HL-60 (cell line): Measurements from ENCODE around the gene MAN2A1.
"Not testable (repeated sequence)": the region's sequence is repeated elsewhere in the genome, so short reads cannot be mapped to it uniquely, and the experiment has no call there.

Experiments
- GABPA ChIP-seq: IDR thresholded peaks from 2 replicates; pipeline ENCODE4 v1.6.1; 2012; ENCODE audit warnings: low read depth
- POLR2AphosphoS5 ChIP-seq: IDR thresholded peaks from 2 replicates; pipeline ENCODE4 v1.6.1; 2012; ENCODE audit warnings: low read depth
- SPI1 ChIP-seq: IDR thresholded peaks from 2 replicates; pipeline ENCODE4 v1.6.1; 2012; ENCODE audit warnings: low read depth, mild to moderate bottlenecking, borderline replicate concordance
- TF ChIP-seq, protein P1 (sequence below): IDR thresholded peaks from one replicate; pipeline ENCODE4 v1.5.1; 2011; ENCODE audit warnings: low read length, control low read depth, inconsistent platforms; ENCODE audit not compliant: insufficient read depth
- TF ChIP-seq, protein P2 (sequence below): IDR thresholded peaks from 2 replicates; pipeline ENCODE4 v1.6.1; 2012; ENCODE audit warnings: low read depth; ENCODE audit not compliant: insufficient replicate concordance

DNA sequence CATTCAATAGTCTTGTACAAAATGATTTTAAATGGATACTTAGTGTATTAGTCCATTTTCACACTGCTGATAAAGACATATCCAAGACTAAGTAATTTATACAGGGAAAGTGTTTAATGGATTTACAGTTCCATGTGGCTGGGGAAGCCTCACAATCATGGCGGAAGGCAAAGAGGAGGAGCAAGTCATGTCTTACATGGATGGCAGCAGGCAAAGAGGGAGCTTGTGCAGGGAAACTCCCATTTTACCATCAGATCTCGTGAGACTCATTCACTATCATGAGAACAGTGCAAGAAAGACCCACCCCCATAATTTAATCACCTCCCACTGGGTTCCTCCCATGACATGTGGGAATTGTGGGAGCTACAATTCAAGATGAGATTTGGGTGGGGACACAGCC is 203.5 kb downstream of the MAN2A1 start:
- TF ChIP-seq, protein P1, sequence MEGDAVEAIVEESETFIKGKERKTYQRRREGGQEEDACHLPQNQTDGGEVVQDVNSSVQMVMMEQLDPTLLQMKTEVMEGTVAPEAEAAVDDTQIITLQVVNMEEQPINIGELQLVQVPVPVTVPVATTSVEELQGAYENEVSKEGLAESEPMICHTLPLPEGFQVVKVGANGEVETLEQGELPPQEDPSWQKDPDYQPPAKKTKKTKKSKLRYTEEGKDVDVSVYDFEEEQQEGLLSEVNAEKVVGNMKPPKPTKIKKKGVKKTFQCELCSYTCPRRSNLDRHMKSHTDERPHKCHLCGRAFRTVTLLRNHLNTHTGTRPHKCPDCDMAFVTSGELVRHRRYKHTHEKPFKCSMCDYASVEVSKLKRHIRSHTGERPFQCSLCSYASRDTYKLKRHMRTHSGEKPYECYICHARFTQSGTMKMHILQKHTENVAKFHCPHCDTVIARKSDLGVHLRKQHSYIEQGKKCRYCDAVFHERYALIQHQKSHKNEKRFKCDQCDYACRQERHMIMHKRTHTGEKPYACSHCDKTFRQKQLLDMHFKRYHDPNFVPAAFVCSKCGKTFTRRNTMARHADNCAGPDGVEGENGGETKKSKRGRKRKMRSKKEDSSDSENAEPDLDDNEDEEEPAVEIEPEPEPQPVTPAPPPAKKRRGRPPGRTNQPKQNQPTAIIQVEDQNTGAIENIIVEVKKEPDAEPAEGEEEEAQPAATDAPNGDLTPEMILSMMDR, result not testable (repeated sequence)
- TF ChIP-seq, protein P2, sequence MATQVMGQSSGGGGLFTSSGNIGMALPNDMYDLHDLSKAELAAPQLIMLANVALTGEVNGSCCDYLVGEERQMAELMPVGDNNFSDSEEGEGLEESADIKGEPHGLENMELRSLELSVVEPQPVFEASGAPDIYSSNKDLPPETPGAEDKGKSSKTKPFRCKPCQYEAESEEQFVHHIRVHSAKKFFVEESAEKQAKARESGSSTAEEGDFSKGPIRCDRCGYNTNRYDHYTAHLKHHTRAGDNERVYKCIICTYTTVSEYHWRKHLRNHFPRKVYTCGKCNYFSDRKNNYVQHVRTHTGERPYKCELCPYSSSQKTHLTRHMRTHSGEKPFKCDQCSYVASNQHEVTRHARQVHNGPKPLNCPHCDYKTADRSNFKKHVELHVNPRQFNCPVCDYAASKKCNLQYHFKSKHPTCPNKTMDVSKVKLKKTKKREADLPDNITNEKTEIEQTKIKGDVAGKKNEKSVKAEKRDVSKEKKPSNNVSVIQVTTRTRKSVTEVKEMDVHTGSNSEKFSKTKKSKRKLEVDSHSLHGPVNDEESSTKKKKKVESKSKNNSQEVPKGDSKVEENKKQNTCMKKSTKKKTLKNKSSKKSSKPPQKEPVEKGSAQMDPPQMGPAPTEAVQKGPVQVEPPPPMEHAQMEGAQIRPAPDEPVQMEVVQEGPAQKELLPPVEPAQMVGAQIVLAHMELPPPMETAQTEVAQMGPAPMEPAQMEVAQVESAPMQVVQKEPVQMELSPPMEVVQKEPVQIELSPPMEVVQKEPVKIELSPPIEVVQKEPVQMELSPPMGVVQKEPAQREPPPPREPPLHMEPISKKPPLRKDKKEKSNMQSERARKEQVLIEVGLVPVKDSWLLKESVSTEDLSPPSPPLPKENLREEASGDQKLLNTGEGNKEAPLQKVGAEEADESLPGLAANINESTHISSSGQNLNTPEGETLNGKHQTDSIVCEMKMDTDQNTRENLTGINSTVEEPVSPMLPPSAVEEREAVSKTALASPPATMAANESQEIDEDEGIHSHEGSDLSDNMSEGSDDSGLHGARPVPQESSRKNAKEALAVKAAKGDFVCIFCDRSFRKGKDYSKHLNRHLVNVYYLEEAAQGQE, result not testable (repeated sequence)
- not testable (repeated sequence) for TF ChIP-seq GABPA, POLR2AphosphoS5, SPI1
